HG02588 (cell line): ENCODE results near the gene PID1.
"Not testable (repeated sequence)": the region's sequence is repeated elsewhere in the genome, so short reads cannot be mapped to it uniquely, and the experiment has no call there.

Source experiments
- ATAC-seq: cut with Tn5 transposase; IDR thresholded peaks from one replicate; pipeline ENCODE4 v1.9.1; 2021; ENCODE audit warnings: mild to moderate bottlenecking, moderate library complexity; ENCODE audit not compliant: unreplicated experiment

PID1 gene

GRCh38 chr2:229084447-229084846, 186.6 kb downstream of the PID1 start:
- ATAC-seq: no peak

DNA sequence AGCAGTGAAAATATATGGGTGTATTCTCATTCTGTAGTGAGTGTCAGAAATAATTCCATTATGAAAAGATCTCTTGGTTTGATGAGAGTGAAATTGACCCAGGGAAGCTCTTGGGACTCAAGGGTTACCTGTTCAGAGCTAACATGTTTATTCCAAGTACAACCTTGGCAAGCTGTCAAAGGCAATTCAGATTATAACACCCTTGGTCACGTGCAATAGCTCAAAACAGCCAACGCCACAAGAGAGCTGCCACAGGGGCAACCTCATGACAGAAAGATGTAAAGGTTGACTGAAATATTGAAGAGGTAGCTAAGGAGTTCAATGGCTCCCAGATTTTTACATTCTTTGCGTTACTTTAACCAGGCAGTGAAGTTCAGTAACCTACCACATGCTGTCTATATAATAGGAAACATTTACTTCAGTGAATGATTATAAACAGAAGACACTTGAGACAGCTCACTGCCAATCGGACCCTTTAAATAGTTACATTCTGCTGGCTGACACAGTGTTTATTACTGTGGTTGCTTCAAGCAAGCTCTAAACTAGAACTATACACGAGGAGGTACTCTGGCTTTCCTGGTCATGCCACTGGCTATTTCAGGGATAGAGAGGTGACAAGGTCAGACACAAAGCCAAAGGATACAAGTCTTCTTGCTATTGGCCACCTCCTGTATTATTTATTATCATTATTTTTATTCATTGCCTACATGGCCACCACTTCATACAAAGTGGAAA, 187.3 kb downstream of the PID1 start:
- ATAC-seq: no peak

GRCh38 chr2:229081411-229081810, 189.7 kb downstream of the PID1 start:
- ATAC-seq: no peak

- no peak for ATAC-seq
Measured at GRCh38 chr2:229080172-229080571, 190.9 kb downstream of the PID1 start.

DNA sequence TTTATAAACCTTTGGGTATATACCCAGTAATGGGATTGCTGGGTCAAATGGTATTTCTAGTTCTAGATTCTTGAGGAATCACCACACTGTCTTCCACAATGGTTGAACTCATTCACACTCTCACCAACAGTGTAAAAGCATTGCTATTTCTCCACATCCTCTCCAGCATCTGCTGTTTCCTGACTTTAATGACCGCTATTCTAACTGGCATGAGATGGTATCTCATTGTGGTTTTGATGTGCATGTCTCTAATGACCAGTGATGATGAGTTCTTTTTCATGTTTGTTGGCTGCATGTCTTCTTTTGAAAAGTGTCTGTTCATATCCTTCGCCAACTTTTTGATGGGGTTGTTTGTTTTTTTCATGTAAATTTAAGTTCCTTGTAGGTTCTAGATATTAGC, 194.2 kb downstream of the PID1 start:
- ATAC-seq: not testable (repeated sequence)

GRCh38 chr2:229073935-229074334, 197.2 kb downstream of the PID1 start:
- no peak for ATAC-seq

DNA sequence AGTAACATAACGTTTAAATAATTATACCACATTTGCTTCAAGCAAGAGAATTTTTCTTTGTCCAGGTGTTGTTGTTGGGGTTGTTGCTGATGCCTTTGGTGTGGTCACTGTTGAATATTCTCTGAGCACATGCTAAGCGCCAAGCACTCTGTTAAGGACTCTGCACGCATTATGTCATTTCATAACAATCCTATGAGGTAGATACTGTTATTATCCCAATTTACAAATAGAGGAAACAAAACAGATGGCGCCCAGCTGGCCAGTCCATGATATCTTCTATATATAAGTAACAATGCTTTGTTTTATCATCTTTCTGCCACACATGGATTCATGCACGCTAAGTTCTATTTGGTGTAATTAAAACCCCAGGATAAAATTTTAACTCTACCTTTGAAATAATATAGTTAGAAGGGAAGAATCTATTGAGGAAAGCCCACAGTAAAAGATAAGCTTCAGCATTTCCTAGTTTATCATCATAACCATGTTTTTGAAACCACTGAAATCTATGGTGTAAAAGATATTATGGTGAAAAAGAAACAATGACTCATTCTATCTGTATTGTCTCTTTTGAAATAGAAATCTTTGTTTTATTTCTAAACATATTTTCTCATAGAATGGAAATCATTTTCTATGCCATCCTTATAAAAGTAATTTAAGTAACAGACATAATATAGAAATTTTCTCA, 199.7 kb downstream of the PID1 start:
- no peak for ATAC-seq

DNA sequence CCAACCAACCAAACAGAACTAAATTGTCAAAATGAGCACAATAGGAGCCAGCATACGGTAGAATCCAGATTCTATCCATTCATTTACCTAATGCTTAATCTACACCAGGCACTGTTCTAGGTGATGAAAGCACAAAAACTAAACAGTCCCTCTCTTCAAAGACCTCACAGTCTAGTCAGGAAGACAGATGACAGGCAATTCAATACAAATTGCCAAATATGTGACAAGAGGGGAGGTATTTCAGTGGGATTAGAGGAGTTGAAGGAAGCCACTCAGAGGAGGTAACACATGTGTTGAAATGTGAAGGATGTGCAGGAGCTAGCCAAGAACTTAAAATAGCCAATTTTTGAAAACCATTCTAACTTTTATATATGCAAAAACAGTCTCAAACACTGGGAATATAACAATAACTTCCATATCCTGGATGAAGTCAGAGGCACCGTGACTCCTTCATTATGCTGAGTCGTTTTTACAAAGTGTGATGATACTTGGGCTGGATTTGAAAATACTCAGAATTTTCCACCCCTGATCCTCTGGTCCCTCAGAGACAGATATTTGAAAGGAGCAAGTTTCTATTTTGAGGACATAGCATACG, 204.9 kb downstream of the PID1 start:
- ATAC-seq: no peak

GRCh38 chr2:229064749-229065148, 206.3 kb downstream of the PID1 start:
- ATAC-seq: no peak

- ATAC-seq: no peak
Measured at GRCh38 chr2:229060147-229060546, 210.9 kb downstream of the PID1 start.

DNA sequence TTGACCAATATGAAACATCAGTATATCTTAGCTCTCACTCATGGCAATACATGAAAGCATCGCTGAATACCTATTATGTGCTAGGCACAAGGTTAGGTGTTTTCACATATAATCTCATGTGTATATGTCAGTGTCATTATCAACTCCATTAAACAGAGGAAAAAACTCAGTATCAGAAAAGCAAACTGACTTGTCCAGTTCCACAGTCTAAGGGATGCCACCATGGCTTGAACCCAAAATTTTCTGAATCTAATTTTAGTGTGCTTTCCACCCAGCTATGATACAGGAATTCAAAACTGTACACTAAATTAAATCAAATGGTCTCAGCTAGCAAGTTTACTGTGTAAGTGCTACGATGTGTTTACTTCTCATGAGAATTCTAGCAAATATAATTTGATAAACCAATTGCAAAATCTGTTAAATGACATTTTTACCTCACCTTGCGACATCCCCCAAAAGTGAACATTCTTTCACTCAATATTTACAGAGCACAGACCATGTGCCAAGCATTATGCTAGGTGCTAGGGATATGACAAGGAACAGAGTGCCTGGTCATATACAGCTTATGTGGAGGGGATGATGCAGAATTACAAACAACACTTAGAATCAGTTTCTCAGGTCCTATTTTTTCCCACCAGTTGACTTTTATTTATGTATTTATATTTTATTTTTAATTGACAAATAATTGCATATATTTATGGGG, 211.6 kb downstream of the PID1 start:
- no peak for ATAC-seq

GRCh38 chr2:229057976-229058553, 213.0 kb downstream of the PID1 start:
- ATAC-seq: no peak

- no peak for ATAC-seq
Measured at GRCh38 chr2:229054311-229054710, 216.8 kb downstream of the PID1 start.

GRCh38 chr2:229051798-229052197, 219.3 kb downstream of the PID1 start:
- no peak for ATAC-seq

DNA sequence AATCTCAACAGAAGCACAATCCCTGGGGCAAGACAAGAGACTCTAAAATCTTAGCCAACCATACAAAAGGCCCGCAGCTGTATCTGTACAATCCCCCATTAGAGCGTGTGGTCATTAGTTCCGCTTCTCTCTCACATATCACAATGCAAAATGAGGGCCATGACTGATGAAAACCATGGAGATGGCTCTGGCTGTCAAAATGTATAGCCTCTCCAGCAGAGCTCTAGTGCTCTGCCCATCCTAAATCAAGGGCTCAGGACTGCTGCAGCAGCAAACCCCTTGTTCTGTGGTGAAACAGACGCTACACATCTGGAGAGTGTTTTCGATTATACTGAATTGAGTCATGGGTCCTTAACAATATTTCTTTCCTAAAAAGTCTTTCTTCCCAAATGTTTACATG, 221.0 kb downstream of the PID1 start:
- ATAC-seq: no peak

DNA sequence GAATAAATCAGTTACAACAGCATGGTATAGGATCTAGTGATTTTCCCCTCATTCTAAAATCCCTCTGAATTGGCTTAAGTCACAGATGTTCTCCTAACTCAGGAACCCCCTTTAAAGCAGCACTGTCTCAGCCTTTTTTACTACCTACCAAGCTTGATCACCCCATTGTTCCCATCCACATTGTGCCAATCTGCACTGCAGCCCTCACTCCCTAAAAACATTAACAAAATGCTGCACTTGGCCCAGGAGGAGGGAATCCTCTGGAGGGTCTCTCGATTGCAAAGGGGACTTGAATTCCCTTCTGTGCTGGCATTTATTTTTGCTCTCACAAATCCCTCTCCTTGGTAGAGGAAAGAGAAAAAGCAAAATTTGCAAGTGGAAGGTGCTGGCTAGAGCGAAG, 223.0 kb downstream of the PID1 start:
- ATAC-seq: no peak

GRCh38 chr2:229045671-229046070, 225.4 kb downstream of the PID1 start:
- no peak for ATAC-seq

GRCh38 chr2:229044581-229044980, 226.5 kb downstream of the PID1 start:
- no peak for ATAC-seq

GRCh38 chr2:229043681-229044080, 227.4 kb downstream of the PID1 start:
- no peak for ATAC-seq

DNA sequence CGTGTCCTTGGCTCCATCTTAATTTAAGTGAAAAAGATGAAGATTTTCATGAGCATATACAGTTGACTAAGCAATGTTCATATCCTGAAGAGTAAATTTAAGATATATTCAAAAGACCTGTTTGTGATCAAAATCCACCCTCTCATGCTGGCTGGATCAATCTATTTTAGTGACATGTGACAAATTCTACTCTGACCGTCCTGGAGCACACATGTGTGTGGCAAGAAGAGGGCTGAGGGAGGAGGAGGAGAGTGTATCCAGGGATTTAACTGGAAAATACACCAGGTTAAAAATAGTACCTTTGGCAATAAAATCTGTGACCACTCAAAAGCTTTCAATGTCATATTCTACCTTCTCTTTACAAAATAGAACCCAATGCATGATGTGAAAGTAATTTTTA, 228.7 kb downstream of the PID1 start:
- no peak for ATAC-seq

DNA sequence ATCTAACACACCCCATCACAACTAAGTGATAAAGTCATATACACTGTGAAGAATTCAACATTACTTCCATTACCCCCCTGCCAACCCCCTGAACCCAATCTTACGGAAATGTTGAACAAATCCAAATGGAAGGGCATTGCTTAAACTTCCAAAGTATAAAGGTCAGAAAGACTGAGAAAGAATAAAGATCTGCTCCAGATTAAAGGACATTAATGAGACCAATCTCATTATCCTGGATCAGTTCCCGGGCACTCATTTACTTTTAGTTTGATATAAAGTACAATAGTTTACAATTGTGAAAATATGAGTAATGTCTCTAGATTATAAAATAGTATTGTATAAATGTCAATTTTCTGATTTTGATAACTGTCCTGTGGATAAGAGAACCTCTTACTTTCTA, 229.4 kb downstream of the PID1 start:
- ATAC-seq: no peak
